SK-N-SH (cell line): ENCODE data around the gene GPRIN3. TPM values are rescaled to one million over a fixed set of nuclear protein-coding genes. Genes with fewer than 3 reads are reported as not detected.

ENCODE experiments used
- CTCF ChIA-PET: fragments of 300-600, 350-600 bp; formaldehyde crosslinking; extraction: SDS; loops from one replicate; lab custom pipeline; 2021; lab: Yijun Ruan, JAX
- POLR2A ChIA-PET: fragments of 350-600 bp; sonication (Branson Sonifier 250); formaldehyde crosslinking; extraction: SDS; loops from one replicate; lab custom pipeline; 2020; ENCODE audit warnings: antibody characterized with exemption, inconsistent platforms; lab: Yijun Ruan, JAX
- DNase-seq: peaks from one replicate; pipeline ENCODE4 v3.0.0; 2012
- H2AFZ ChIP-seq: fragments of 200-600 bp; sonication (generic); 2 replicates; pipeline ENCODE4 v1.8.1; 2016; ENCODE audit warnings: antibody characterized with exemption, mild to moderate bottlenecking, low read depth
- H3F3A ChIP-seq: fragments of 200-600 bp; sonication (generic); replicated peaks from 2 replicates; pipeline ENCODE3; 2016; ENCODE audit warnings: antibody characterized with exemption, mild to moderate bottlenecking; ENCODE audit not compliant: insufficient read depth
- H3K27ac ChIP-seq, 2 experiments: fragments of 200-500 bp in 1 of 2; fragments of 200-600 bp in 1 of 2; sonication (Bioruptor generic) in 1 of 2; sonication (generic), shearing (Covaris generic) in 1 of 2; 2 replicates each; pipeline versions ENCODE4 v1.5.1 to v1.6.1; 2014 to 2016; ENCODE audit warnings: low read depth in 2 of 2, inconsistent platforms in 1 of 2, low read length in 1 of 2, mild to moderate bottlenecking in 1 of 2, mixed read lengths in 1 of 2
- H3K27me3 ChIP-seq: fragments of 200-600 bp; sonication (generic), shearing (Covaris generic); 2 replicates; pipeline ENCODE4 v1.6.1; 2016; ENCODE audit warnings: mixed run types; ENCODE audit not compliant: insufficient read depth
- H3K36me3 ChIP-seq, 2 experiments: fragments of 200-500 bp in 1 of 2; fragments of 200-600 bp in 1 of 2; sonication (Bioruptor generic) in 1 of 2; sonication (generic) in 1 of 2; replicated peaks in 1 of 2; 2 replicates each; pipeline versions ENCODE3 to v1.5.1; 2014 to 2016; ENCODE audit warnings: low read length in 1 of 2, mild to moderate bottlenecking in 1 of 2; ENCODE audit not compliant: insufficient read depth in 2 of 2, control insufficient read depth in 1 of 2
- H3K4me1 ChIP-seq, 2 experiments: fragments of 200-500 bp in 1 of 2; fragments of 200-600 bp in 1 of 2; sonication (Bioruptor generic) in 1 of 2; sonication (generic), shearing (Covaris generic) in 1 of 2; 2 replicates each; pipeline versions ENCODE4 v1.5.1 to v1.6.1; 2014 to 2016; ENCODE audit warnings: low read depth in 1 of 2, low read length in 1 of 2, mixed run types in 1 of 2; ENCODE audit not compliant: insufficient read depth in 2 of 2, control insufficient read depth in 1 of 2
- H3K4me2 ChIP-seq: fragments of 200-600 bp; sonication (generic), shearing (Covaris generic); 2 replicates; pipeline ENCODE4 v1.6.1; 2017; ENCODE audit warnings: mixed run types
- H3K4me3 ChIP-seq, 2 experiments: fragments of 200-500 bp in 1 of 2; fragments of 200-600 bp in 1 of 2; sonication (Bioruptor generic) in 1 of 2; sonication (generic), shearing (Covaris generic) in 1 of 2; 2 replicates each; pipeline versions ENCODE4 v1.5.1 to v1.8.1; 2014 to 2016; ENCODE audit warnings: low read depth in 2 of 2, inconsistent platforms in 1 of 2, low read length in 1 of 2, mild to moderate bottlenecking in 1 of 2, mixed read lengths in 1 of 2, moderate library complexity in 1 of 2
- H3K79me2 ChIP-seq: fragments of 200-600 bp; sonication (generic); 2 replicates; pipeline ENCODE4 v1.8.1; 2017; ENCODE audit warnings: mild to moderate bottlenecking; ENCODE audit not compliant: insufficient read depth
- H3K9ac ChIP-seq: fragments of 200-600 bp; sonication (generic); 2 replicates; pipeline ENCODE4 v1.6.1; 2017; ENCODE audit warnings: mixed run types
- H3K9me2 ChIP-seq: fragments of 200-600 bp; sonication (generic); 2 replicates; pipeline ENCODE4 v1.6.1; 2017; ENCODE audit warnings: mixed run types
- H3K9me3 ChIP-seq: fragments of 200-600 bp; sonication (generic); 2 replicates; pipeline ENCODE4 v1.6.1; 2017; ENCODE audit warnings: mixed run types, mild to moderate bottlenecking, moderate library complexity
- H4K20me1 ChIP-seq: fragments of 200-600 bp; sonication (generic); 2 replicates; pipeline ENCODE4 v1.6.1; 2017; ENCODE audit warnings: mild to moderate bottlenecking, mixed run types; ENCODE audit not compliant: insufficient read depth
- CHD2 ChIP-seq: fragments of 150-350 bp; IDR thresholded peaks from 2 replicates; pipeline ENCODE4 v1.6.1; 2018; ENCODE audit warnings: low read length; ENCODE audit not compliant: partially characterized antibody
- ELF1 ChIP-seq: IDR thresholded peaks from 2 replicates; pipeline ENCODE4 v1.4.0; 2012
- EP300 ChIP-seq, 2 experiments: IDR thresholded peaks; 2 replicates each; pipeline versions ENCODE4 v1.4.0 to v1.6.1; 2012; ENCODE audit warnings: borderline replicate concordance in 1 of 2, low read depth in 1 of 2, low read length in 1 of 2
- FOXJ3 ChIP-seq: sonication (generic); formaldehyde crosslinking; IDR thresholded peaks from 2 replicates; pipeline ENCODE4 v1.5.1; 2020; ENCODE audit warnings: mild to moderate bottlenecking, missing genetic modification reagents
- GABPA ChIP-seq: IDR thresholded peaks from 2 replicates; pipeline ENCODE4 v1.4.0; 2012; ENCODE audit warnings: low read depth, mild to moderate bottlenecking
- GATA2 ChIP-seq: sonication (generic); formaldehyde crosslinking; IDR thresholded peaks from 2 replicates; pipeline ENCODE4 v1.5.0; 2020; ENCODE audit warnings: mild to moderate bottlenecking, missing genetic modification reagents
- MXI1 ChIP-seq: IDR thresholded peaks from 2 replicates; pipeline ENCODE4 v1.6.1; 2012; ENCODE audit warnings: mild to moderate bottlenecking, low read depth, low read length, improper control_type of control experiment
- NFIC ChIP-seq: IDR thresholded peaks from 2 replicates; pipeline ENCODE4 v1.4.0; 2012; ENCODE audit warnings: borderline replicate concordance
- PBX3 ChIP-seq: IDR thresholded peaks from 2 replicates; pipeline ENCODE4; 2012
- RAD21 ChIP-seq: IDR thresholded peaks from 2 replicates; pipeline ENCODE4 v1.6.1; 2012; ENCODE audit warnings: mild to moderate bottlenecking, low read length
- RCOR1 ChIP-seq: fragments of 150-350 bp; IDR thresholded peaks from 2 replicates; pipeline ENCODE4 v1.6.1; 2017; ENCODE audit warnings: antibody characterized with exemption, low read length
- RFX5 ChIP-seq: IDR thresholded peaks from 2 replicates; pipeline ENCODE4 v1.6.1; 2012; ENCODE audit warnings: mild to moderate bottlenecking, improper control_type of control experiment, low read length
- SIN3A ChIP-seq: IDR thresholded peaks from 2 replicates; pipeline ENCODE4 v1.6.1; 2012; ENCODE audit warnings: low read depth, mild to moderate bottlenecking, low read length, moderate library complexity, borderline replicate concordance
- SMC3 ChIP-seq: IDR thresholded peaks from 2 replicates; pipeline ENCODE4 v1.6.1; 2012; ENCODE audit warnings: low read depth, low read length, improper control_type of control experiment
- TCF12 ChIP-seq: IDR thresholded peaks from 2 replicates; pipeline ENCODE4 v1.4.0; 2012
- USF2 ChIP-seq: fragments of 150-350 bp; IDR thresholded peaks from 2 replicates; pipeline ENCODE4 v1.6.1; 2017; ENCODE audit warnings: antibody characterized with exemption, low read length, low read depth, borderline replicate concordance
- YY1 ChIP-seq: IDR thresholded peaks from 2 replicates; pipeline ENCODE4 v1.4.0; 2012; ENCODE audit warnings: low read depth, mild to moderate bottlenecking
- WGBS: methylation state at CpG from one replicate; pipeline ENCODE4 v1.1.6; 2017; ENCODE audit warnings: low lambda C conversion rate; 5-methylcytosine and 5-hydroxymethylcytosine counted together
- polyA plus RNA-seq, 3 experiments: library from polyadenylated mRNA; depleted of rRNA; stranded (reverse); fragments of >200 nt; gene quantifications; 2 replicates each; pipeline ENCODE4 v1.2.3, GENCODE V29; 2012
- TF ChIP-seq, protein P1 (sequence below): IDR thresholded peaks from 2 replicates; pipeline ENCODE4 v1.6.1; 2012; ENCODE audit warnings: mild to moderate bottlenecking, low read depth, low read length, moderate library complexity
- TF ChIP-seq, protein P2 (sequence below): IDR thresholded peaks from 2 replicates; pipeline ENCODE4 v1.4.0; 2012; ENCODE audit warnings: low read depth, borderline replicate concordance

The GPRIN3 gene
- polyA plus RNA-seq, 1 of the 3 experiments (the other 2 are of a cell fraction), result not detected

- no peak for DNase-seq
- H3K9me2 ChIP-seq, result no peaks in the 10 kb centered on the region
- H4K20me1 ChIP-seq, result no peaks in the 10 kb centered on the region
- H3F3A ChIP-seq, result no peaks in the 10 kb centered on the region
- POLR2A ChIA-PET, result no interaction called here
- no peaks in the 10 kb centered on the region for H3K9me3 ChIP-seq
- H2AFZ ChIP-seq, result no peak overlapping the region
- no peak overlapping the region for H3K4me3 ChIP-seq
- TF ChIP-seq, protein P1, sequence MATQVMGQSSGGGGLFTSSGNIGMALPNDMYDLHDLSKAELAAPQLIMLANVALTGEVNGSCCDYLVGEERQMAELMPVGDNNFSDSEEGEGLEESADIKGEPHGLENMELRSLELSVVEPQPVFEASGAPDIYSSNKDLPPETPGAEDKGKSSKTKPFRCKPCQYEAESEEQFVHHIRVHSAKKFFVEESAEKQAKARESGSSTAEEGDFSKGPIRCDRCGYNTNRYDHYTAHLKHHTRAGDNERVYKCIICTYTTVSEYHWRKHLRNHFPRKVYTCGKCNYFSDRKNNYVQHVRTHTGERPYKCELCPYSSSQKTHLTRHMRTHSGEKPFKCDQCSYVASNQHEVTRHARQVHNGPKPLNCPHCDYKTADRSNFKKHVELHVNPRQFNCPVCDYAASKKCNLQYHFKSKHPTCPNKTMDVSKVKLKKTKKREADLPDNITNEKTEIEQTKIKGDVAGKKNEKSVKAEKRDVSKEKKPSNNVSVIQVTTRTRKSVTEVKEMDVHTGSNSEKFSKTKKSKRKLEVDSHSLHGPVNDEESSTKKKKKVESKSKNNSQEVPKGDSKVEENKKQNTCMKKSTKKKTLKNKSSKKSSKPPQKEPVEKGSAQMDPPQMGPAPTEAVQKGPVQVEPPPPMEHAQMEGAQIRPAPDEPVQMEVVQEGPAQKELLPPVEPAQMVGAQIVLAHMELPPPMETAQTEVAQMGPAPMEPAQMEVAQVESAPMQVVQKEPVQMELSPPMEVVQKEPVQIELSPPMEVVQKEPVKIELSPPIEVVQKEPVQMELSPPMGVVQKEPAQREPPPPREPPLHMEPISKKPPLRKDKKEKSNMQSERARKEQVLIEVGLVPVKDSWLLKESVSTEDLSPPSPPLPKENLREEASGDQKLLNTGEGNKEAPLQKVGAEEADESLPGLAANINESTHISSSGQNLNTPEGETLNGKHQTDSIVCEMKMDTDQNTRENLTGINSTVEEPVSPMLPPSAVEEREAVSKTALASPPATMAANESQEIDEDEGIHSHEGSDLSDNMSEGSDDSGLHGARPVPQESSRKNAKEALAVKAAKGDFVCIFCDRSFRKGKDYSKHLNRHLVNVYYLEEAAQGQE, result no peak
- TF ChIP-seq MXI1 (no peak), PBX3 (no peak), NFIC (no peak), YY1 (no peak), SIN3A (no peak), GABPA (no peak), CHD2 (no peak), USF2 (no peak), FOXJ3 (CRISPR knock-in tag) (no peak), RFX5 (no peak), GATA2 (CRISPR knock-in tag) (no peak), EP300 (IDR thresholded peaks at IDR 0.05; ENCODE audit: borderline replicate concordance in 1 of 2, low read depth in 1 of 2, low read length in 1 of 2) (no peak), TCF12 (no peak), SMC3 (no peak), RAD21 (no peak), RCOR1 (no peak), ELF1 (no peak)
- TF ChIP-seq, protein P2, sequence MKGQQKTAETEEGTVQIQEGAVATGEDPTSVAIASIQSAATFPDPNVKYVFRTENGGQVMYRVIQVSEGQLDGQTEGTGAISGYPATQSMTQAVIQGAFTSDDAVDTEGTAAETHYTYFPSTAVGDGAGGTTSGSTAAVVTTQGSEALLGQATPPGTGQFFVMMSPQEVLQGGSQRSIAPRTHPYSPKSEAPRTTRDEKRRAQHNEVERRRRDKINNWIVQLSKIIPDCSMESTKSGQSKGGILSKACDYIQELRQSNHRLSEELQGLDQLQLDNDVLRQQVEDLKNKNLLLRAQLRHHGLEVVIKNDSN, result no peak
- H3K36me3 ChIP-seq, result no peaks in the 10 kb centered on the region
- H3K4me1 ChIP-seq, result no peaks in the 10 kb centered on the region
- no peak overlapping the region for H3K9ac ChIP-seq
- 9% methylated on average over 1 of the region's 1 CpG for WGBS
- H3K27me3 ChIP-seq, result no peaks in the 10 kb centered on the region
- no peak overlapping the region for H3K4me2 ChIP-seq
- CTCF ChIA-PET, result no interaction called here
- H3K27ac ChIP-seq, result no peak overlapping the region
- H3K79me2 ChIP-seq, result no peaks in the 10 kb centered on the region
Observed at GRCh38 chr4:89266128-89266527, 41.5 kb downstream of the GPRIN3 start.
